ENCODE measurements around the gene STX2. TPM values are rescaled to one million over a fixed set of nuclear protein-coding genes. Genes with fewer than 3 reads are reported as not detected.

Gene STX2
- total and polyA plus RNA-seq, 2 donors (not counting 1 experiment from before 2014, with no cell fraction given) = 35.2 to 87.8 TPM

DNA sequence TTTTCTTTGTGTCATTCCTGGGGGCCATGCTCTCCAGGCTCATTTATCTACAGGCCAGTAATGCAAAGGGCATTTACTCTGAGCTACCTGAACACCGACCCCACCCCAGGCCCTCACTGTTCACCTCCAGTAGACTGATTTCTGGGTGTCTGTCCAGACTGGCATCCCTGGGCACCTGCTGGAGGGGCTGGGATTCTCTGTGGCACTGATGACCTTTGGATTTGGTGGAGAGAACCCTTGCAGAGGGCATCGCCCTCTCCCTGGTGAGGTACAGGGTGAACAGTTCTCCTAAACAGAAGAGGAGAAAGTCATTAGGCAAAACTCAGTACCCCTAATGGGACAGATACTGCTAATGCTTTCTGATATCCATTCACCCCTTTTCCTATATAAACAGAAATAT, 95.9 kb downstream of the STX2 start:
- Histone ChIP-seq H3K9me3 (ENCODE audit: control insufficient read depth, insufficient read depth, low read depth, low read length) (no peaks in the 10 kb centered on the region), H3K27me3 (ENCODE audit: control insufficient read depth, insufficient read depth, low read length) (no peaks in the 10 kb centered on the region), H3K36me3 (ENCODE audit: control insufficient read depth, insufficient read depth, low read length) (no peaks in the 10 kb centered on the region), H3K79me2 (ENCODE audit: control insufficient read depth, insufficient read depth, low read length) (no peaks in the 10 kb centered on the region), H2AFZ (ENCODE audit: low read length) (no peak overlapping the region), H3K9ac (ENCODE audit: insufficient read depth, low read length) (no peak overlapping the region), H3K4me2 (ENCODE audit: extremely low read depth, insufficient read depth, low read length) (no peak overlapping the region), H3K4me1 (ENCODE audit: control insufficient read depth, extremely low read depth, insufficient read depth, low read length) (no peaks in the 10 kb centered on the region), H3K4me3 (replicated peaks in 1 of 4; ENCODE audit: control extremely low read depth in 1 of 4, insufficient read depth in 1 of 4, low read depth in 3 of 4, low read length in 4 of 4) (no peak overlapping the region), H4K20me1 (ENCODE audit: control insufficient read depth, extremely low read depth, insufficient read depth, low read length) (no peaks in the 10 kb centered on the region), H3K27ac (ENCODE audit: insufficient read depth, low read length) (no peak overlapping the region)
- TF ChIP-seq, protein P1, sequence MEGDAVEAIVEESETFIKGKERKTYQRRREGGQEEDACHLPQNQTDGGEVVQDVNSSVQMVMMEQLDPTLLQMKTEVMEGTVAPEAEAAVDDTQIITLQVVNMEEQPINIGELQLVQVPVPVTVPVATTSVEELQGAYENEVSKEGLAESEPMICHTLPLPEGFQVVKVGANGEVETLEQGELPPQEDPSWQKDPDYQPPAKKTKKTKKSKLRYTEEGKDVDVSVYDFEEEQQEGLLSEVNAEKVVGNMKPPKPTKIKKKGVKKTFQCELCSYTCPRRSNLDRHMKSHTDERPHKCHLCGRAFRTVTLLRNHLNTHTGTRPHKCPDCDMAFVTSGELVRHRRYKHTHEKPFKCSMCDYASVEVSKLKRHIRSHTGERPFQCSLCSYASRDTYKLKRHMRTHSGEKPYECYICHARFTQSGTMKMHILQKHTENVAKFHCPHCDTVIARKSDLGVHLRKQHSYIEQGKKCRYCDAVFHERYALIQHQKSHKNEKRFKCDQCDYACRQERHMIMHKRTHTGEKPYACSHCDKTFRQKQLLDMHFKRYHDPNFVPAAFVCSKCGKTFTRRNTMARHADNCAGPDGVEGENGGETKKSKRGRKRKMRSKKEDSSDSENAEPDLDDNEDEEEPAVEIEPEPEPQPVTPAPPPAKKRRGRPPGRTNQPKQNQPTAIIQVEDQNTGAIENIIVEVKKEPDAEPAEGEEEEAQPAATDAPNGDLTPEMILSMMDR (conservative IDR thresholded peaks at IDR 0.05 in 1 of 2, IDR thresholded peaks at IDR 0.05 in 1 of 2; ENCODE audit: low read depth in 1 of 2, low read length in 2 of 2) = no peak
- TF ChIP-seq EZH2 (IDR thresholded peaks at IDR 0.05; ENCODE audit: low read length, missing control alignments) = no peak
- no peak for DNase-seq (ENCODE audit: low read depth in 2 of 2)

DNA sequence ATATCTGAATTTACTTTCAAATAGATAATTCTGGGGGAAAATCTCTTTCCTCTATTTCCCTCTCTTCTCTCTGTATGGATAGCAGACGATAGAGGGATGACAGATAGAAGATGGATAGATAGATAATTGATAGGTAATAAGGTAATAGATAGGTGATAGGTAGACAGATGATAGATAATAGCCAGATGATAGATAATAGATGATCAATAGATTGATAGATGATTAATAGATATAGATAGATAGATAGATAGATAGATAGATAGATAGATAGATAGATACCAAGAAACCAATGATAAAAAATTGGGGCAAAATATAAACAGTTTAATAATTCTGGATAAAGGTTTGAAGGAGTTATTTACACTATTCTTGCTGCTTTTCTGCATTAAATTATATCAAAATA, 96.3 kb downstream of the STX2 start:
- H3K4me1 ChIP-seq (ENCODE audit: control insufficient read depth, extremely low read depth, insufficient read depth, low read length) = no peaks in the 10 kb centered on the region
- H4K20me1 ChIP-seq (ENCODE audit: control insufficient read depth, extremely low read depth, insufficient read depth, low read length) = no peaks in the 10 kb centered on the region
- H3K27me3 ChIP-seq (ENCODE audit: control insufficient read depth, insufficient read depth, low read length) = no peaks in the 10 kb centered on the region
- H3K4me2 ChIP-seq (ENCODE audit: extremely low read depth, insufficient read depth, low read length) = no peak overlapping the region
- no peak for DNase-seq (ENCODE audit: low read depth in 2 of 2)
- H3K9me3 ChIP-seq (ENCODE audit: control insufficient read depth, insufficient read depth, low read depth, low read length) = no peaks in the 10 kb centered on the region
- no peak overlapping the region for H3K27ac ChIP-seq (ENCODE audit: insufficient read depth, low read length)
- no peaks in the 10 kb centered on the region for H3K79me2 ChIP-seq (ENCODE audit: control insufficient read depth, insufficient read depth, low read length)
- no peak overlapping the region for H3K4me3 ChIP-seq (replicated peaks in 1 of 4; ENCODE audit: control extremely low read depth in 1 of 4, insufficient read depth in 1 of 4, low read depth in 3 of 4, low read length in 4 of 4)
- H3K9ac ChIP-seq (ENCODE audit: insufficient read depth, low read length) = no peak overlapping the region
- H3K36me3 ChIP-seq (ENCODE audit: control insufficient read depth, insufficient read depth, low read length) = no peaks in the 10 kb centered on the region
- H2AFZ ChIP-seq (ENCODE audit: low read length) = no peak overlapping the region
- TF ChIP-seq, protein P1 (conservative IDR thresholded peaks at IDR 0.05 in 1 of 2, IDR thresholded peaks at IDR 0.05 in 1 of 2; ENCODE audit: low read depth in 1 of 2, low read length in 2 of 2) = no peak
- no peak for TF ChIP-seq EZH2 (IDR thresholded peaks at IDR 0.05; ENCODE audit: low read length, missing control alignments)

DNA sequence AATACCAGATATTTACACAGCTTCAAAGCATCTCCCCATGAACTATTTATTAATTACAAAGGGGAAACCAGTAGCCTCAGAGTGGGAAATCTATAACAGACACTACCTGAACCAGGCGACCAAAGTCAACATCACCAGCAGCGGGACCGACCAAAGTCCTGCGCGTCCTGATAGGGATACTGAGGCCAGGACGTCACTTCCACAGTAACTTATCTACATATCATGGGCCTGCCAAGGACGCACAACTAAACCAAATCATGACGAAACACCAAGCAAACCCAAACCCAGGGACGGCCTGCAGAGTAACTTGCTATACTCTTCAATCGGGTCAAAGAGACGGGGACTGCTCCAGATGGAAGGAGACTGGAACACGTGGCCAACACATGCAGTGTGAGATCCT, 96.9 kb downstream of the STX2 start:
- H3K36me3 ChIP-seq (ENCODE audit: control insufficient read depth, insufficient read depth, low read length) = no peaks in the 10 kb centered on the region
- TF ChIP-seq, protein P1 (conservative IDR thresholded peaks at IDR 0.05 in 1 of 2, IDR thresholded peaks at IDR 0.05 in 1 of 2; ENCODE audit: low read depth in 1 of 2, low read length in 2 of 2) = no peak
- no peak for TF ChIP-seq EZH2 (IDR thresholded peaks at IDR 0.05; ENCODE audit: low read length, missing control alignments)
- H3K4me3 ChIP-seq (replicated peaks in 1 of 4; ENCODE audit: control extremely low read depth in 1 of 4, insufficient read depth in 1 of 4, low read depth in 3 of 4, low read length in 4 of 4) = no peak overlapping the region
- no peaks in the 10 kb centered on the region for H4K20me1 ChIP-seq (ENCODE audit: control insufficient read depth, extremely low read depth, insufficient read depth, low read length)
- H3K9me3 ChIP-seq (ENCODE audit: control insufficient read depth, insufficient read depth, low read depth, low read length) = no peaks in the 10 kb centered on the region
- no peak overlapping the region for H2AFZ ChIP-seq (ENCODE audit: low read length)
- no peak for DNase-seq (ENCODE audit: low read depth in 2 of 2)
- no peaks in the 10 kb centered on the region for H3K27me3 ChIP-seq (ENCODE audit: control insufficient read depth, insufficient read depth, low read length)
- no peak overlapping the region for H3K9ac ChIP-seq (ENCODE audit: insufficient read depth, low read length)
- no peaks in the 10 kb centered on the region for H3K79me2 ChIP-seq (ENCODE audit: control insufficient read depth, insufficient read depth, low read length)
- no peaks in the 10 kb centered on the region for H3K4me1 ChIP-seq (ENCODE audit: control insufficient read depth, extremely low read depth, insufficient read depth, low read length)
- no peak overlapping the region for H3K27ac ChIP-seq (ENCODE audit: insufficient read depth, low read length)
- no peak overlapping the region for H3K4me2 ChIP-seq (ENCODE audit: extremely low read depth, insufficient read depth, low read length)

Other genes starting within 250 kb of the STX2 start
- under 0.01 and 0.17 TPM in 2 replicates for gene RIMBP2, start 123.0 kb downstream of the STX2 start, total RNA-seq
- not detected in 2 replicates for gene RIMBP2, start 123.0 kb downstream of the STX2 start, polyA plus RNA-seq
- 409 and 445 TPM in 2 replicates for gene RAN, start 32.8 kb upstream of the STX2 start, total RNA-seq
- 1,342 and 2,198 TPM in 2 replicates for gene RAN, start 32.8 kb upstream of the STX2 start, polyA plus RNA-seq
- gene ADGRD1, start 114.7 kb upstream of the STX2 start, total RNA-seq = 7.3 and 13.4 TPM in 2 replicates
- gene ADGRD1, start 114.7 kb upstream of the STX2 start, polyA plus RNA-seq = 6.9 and 11.6 TPM in 2 replicates